Keratinocyte (primary cell): ENCODE results near the gene FUOM. TPM values are rescaled to one million over a fixed set of nuclear protein-coding genes. Genes with fewer than 3 reads are reported as not detected.

Source experiments
- DNase-seq: peaks from one replicate; pipeline ENCODE4 v3.0.0-alpha.2; 2011; ENCODE audit warnings: low read depth, missing footprints, low spot score
- FAIRE-seq: peaks from 2 replicates; lab custom pipeline; 2011; peaks lifted over from hg19 to GRCh38; lab: Jason Lieb, UNC
- H2AFZ ChIP-seq: 2 replicates; pipeline ENCODE4 v1.6.0; 2012; ENCODE audit warnings: low read length, control low read depth, inconsistent platforms; ENCODE audit not compliant: control insufficient read depth
- H3K27ac ChIP-seq: 2 replicates; pipeline ENCODE4 v1.5.1; 2011; ENCODE audit warnings: low read length; ENCODE audit not compliant: control insufficient read depth, insufficient read depth
- H3K27me3 ChIP-seq: 3 replicates; pipeline ENCODE4 v1.6.0; 2011; ENCODE audit warnings: low read length; ENCODE audit not compliant: control insufficient read depth, insufficient read depth; ENCODE audit errors: extremely low read depth
- H3K36me3 ChIP-seq, 2 experiments: 2 replicates in 1 of 2; 3 replicates in 1 of 2; pipeline ENCODE4 v1.5.1; 2011; ENCODE audit warnings: low read length in 2 of 2, mild to moderate bottlenecking in 1 of 2; ENCODE audit not compliant: control insufficient read depth in 2 of 2, insufficient read depth in 2 of 2; ENCODE audit errors: extremely low read depth in 1 of 2
- H3K4me1 ChIP-seq: 3 replicates; pipeline ENCODE4 v1.5.1; 2011; ENCODE audit warnings: low read length; ENCODE audit not compliant: control insufficient read depth, insufficient read depth; ENCODE audit errors: extremely low read depth
- H3K4me2 ChIP-seq: 3 replicates; pipeline ENCODE4 v1.6.0; 2011; ENCODE audit warnings: low read depth, low read length; ENCODE audit not compliant: control insufficient read depth, insufficient read depth; ENCODE audit errors: extremely low read depth
- H3K4me3 ChIP-seq, 3 experiments: fragments of 200-600 bp in 1 of 3; sonication (generic) in 1 of 3; 2 replicates in 2 of 3; 3 replicates in 1 of 3; pipeline ENCODE4 v1.5.1; 2011 to 2016; ENCODE audit warnings: low read length in 3 of 3, mild to moderate bottlenecking in 3 of 3, control low read depth in 2 of 3, inconsistent platforms in 1 of 3, low read depth in 1 of 3, mixed read lengths in 1 of 3, mixed run types in 1 of 3, moderate library complexity in 1 of 3; ENCODE audit not compliant: control insufficient read depth in 2 of 3, insufficient read depth in 2 of 3; ENCODE audit errors: extremely low read depth in 1 of 3
- H3K79me2 ChIP-seq: 2 replicates; pipeline ENCODE4 v1.6.0; 2012; ENCODE audit warnings: low read length; ENCODE audit not compliant: control insufficient read depth, insufficient read depth
- H3K9ac ChIP-seq: 3 replicates; pipeline ENCODE4 v1.6.0; 2011; ENCODE audit warnings: low read length; ENCODE audit not compliant: control insufficient read depth, insufficient read depth; ENCODE audit errors: extremely low read depth
- H3K9me1 ChIP-seq: 3 replicates; pipeline ENCODE4 v1.6.0; 2011; ENCODE audit warnings: low read length; ENCODE audit not compliant: control insufficient read depth, insufficient read depth; ENCODE audit errors: extremely low read depth
- H3K9me3 ChIP-seq: 2 replicates; pipeline ENCODE4 v1.5.1; 2012; ENCODE audit warnings: low read depth, low read length; ENCODE audit not compliant: control insufficient read depth
- H4K20me1 ChIP-seq: 3 replicates; pipeline ENCODE4 v1.6.0; 2011; ENCODE audit warnings: low read length; ENCODE audit not compliant: control insufficient read depth, insufficient read depth; ENCODE audit errors: extremely low read depth
- EZH2 ChIP-seq: IDR thresholded peaks from one replicate; pipeline ENCODE4 v1.6.1; 2012; ENCODE audit warnings: inconsistent platforms, mild to moderate bottlenecking, low read length, moderate library complexity
- dilution Hi-C: fragments of 300-500 bp; cut with MboI; formaldehyde crosslinking; loops from one replicate; pipeline ENCODE4 v1.7.0; 2020; ENCODE audit warnings: low sequenced_read_pairs; ENCODE audit not compliant: extremely low pct_ligation_motif_present
- polyA plus RNA-seq, 5 experiments: library from polyadenylated mRNA; depleted of rRNA in 3 of 5; stranded (reverse) in 3 of 5; stranded (forward) in 1 of 5; unstranded in 1 of 5; fragments of >200 nt; gene quantifications; 1 replicate in 1 of 5; 2 replicates in 3 of 5; 3 replicates in 1 of 5; pipeline versions ENCODE4 v1.2.1 to v1.2.3, GENCODE V29; 2011 to 2012; ENCODE audit warnings: missing spikeins in 2 of 5, low read depth in 1 of 5, low replicate concordance in 1 of 5
- TF ChIP-seq, protein P1 (sequence below), 3 experiments: IDR thresholded peaks in 1 of 3; conservative IDR thresholded peaks in 1 of 3; optimal IDR thresholded peaks in 1 of 3; 2 replicates in 2 of 3; 3 replicates in 1 of 3; pipeline versions ENCODE3 to v1.5.1; 2011; ENCODE audit warnings: low read length in 3 of 3, mild to moderate bottlenecking in 3 of 3, moderate library complexity in 2 of 3, control low read depth in 1 of 3, inconsistent platforms in 1 of 3; ENCODE audit not compliant: insufficient read depth in 2 of 3; ENCODE audit errors: extremely low read depth in 1 of 3

Gene FUOM
- polyA plus RNA-seq, 1 donor (not counting 4 experiments of a cell fraction or from before 2014, with no cell fraction given), result 11.3 TPM

DNA sequence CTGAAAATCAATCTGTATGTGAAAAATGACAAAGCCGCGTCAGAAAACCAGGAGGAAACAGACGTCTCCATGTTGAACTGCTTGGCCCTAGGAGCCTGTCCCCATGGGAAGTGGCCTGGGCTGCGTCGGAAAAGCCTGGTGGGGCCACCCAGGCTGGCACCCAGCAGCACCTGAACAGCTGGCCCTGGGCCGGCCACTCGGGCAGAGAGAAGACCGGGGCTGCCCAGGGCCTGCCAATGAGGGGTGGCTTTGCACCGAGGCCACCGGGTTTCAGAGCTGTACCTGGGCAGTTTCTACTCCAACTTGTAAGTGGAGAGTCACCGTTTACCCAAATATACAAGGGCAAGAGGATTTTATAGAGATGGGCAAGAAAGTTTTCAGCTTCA is 1.1 kb upstream of the FUOM start:
- Histone ChIP-seq H3K27me3 (peaks cover 7% of the 10 kb centered on the region), H3K4me3 (no peak overlapping the region), H3K4me2 (no peak overlapping the region), H3K9ac (no peak overlapping the region), H3K9me1 (no peaks in the 10 kb centered on the region), H3K27ac (no peak overlapping the region), H2AFZ (no peak overlapping the region), H3K36me3 (peaks cover 0 to 7% of the 10 kb centered on the region in 2 experiments), H3K9me3 (no peaks in the 10 kb centered on the region), H3K79me2 (no peaks in the 10 kb centered on the region), H3K4me1 (no peaks in the 10 kb centered on the region), H4K20me1 (no peaks in the 10 kb centered on the region)
- FAIRE-seq (no peak), DNase-seq (no peak)
- dilution Hi-C loops, result no loop called here
- TF ChIP-seq, protein P1, sequence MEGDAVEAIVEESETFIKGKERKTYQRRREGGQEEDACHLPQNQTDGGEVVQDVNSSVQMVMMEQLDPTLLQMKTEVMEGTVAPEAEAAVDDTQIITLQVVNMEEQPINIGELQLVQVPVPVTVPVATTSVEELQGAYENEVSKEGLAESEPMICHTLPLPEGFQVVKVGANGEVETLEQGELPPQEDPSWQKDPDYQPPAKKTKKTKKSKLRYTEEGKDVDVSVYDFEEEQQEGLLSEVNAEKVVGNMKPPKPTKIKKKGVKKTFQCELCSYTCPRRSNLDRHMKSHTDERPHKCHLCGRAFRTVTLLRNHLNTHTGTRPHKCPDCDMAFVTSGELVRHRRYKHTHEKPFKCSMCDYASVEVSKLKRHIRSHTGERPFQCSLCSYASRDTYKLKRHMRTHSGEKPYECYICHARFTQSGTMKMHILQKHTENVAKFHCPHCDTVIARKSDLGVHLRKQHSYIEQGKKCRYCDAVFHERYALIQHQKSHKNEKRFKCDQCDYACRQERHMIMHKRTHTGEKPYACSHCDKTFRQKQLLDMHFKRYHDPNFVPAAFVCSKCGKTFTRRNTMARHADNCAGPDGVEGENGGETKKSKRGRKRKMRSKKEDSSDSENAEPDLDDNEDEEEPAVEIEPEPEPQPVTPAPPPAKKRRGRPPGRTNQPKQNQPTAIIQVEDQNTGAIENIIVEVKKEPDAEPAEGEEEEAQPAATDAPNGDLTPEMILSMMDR (optimal IDR thresholded peaks at IDR 0.05 in 1 of 3, IDR thresholded peaks at IDR 0.05 in 1 of 3, conservative IDR thresholded peaks at IDR 0.05 in 1 of 3; ENCODE audit: extremely low read depth in 1 of 3, insufficient read depth in 2 of 3, low read length in 3 of 3), result no peak
- no peak for TF ChIP-seq EZH2

DNA sequence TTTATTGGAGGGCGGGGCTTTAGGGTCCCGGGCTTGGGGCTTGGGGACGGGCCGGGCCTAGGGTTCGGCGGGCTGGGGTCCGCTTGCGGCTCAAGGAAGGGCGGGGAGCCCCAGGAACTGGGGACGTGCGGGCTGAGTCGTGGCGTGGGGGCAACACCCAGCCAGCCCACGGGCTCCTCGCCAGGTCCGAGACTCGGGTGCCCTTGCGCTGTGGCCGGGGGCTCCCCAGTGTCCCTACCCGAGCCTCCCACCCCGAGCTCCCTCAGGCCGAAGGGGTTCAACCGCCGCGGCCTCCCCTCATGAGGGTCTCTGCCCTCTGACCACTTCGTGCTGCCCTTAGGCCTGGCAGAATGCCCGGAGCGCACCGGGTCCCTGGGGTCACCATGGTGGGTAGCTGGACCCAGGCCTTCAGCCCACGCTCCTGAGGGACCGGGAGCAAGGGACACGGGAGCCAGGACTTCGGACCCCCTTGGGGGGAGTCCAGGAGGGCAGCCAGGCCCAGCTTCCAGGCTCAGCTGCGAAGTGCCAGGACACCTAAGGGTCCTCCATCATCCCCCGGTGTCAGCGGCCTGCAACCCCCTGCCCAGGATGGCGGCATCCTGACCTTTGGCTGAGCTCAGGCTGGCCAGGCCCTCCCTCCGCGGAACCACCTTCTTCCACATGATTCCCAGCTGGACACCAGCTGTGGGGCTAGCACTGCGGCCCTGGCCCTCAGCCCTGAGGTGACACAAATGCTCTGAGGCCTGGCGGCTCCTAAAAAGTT is 524 bp upstream of the FUOM start:
- dilution Hi-C loops, result no loop called here
- Histone ChIP-seq H3K27me3 (peaks cover 7% of the 10 kb centered on the region), H3K4me2 (no peak overlapping the region), H3K4me1 (no peaks in the 10 kb centered on the region), H3K36me3 (peaks cover 0 to 7% of the 10 kb centered on the region in 2 experiments), H3K9ac (no peak overlapping the region), H3K4me3 (no peak overlapping the region), H3K79me2 (no peaks in the 10 kb centered on the region), H2AFZ (no peak overlapping the region), H3K27ac (no peak overlapping the region), H3K9me1 (no peaks in the 10 kb centered on the region), H3K9me3 (no peaks in the 10 kb centered on the region), H4K20me1 (no peaks in the 10 kb centered on the region)
- FAIRE-seq (no peak), DNase-seq (no peak)
- TF ChIP-seq, protein P1 (optimal IDR thresholded peaks at IDR 0.05 in 1 of 3, IDR thresholded peaks at IDR 0.05 in 1 of 3, conservative IDR thresholded peaks at IDR 0.05 in 1 of 3; ENCODE audit: extremely low read depth in 1 of 3, insufficient read depth in 2 of 3, low read length in 3 of 3), result no peak
- no peak for TF ChIP-seq EZH2
